ENCODE data around the gene PPIL1.

Gene PPIL1

DNA sequence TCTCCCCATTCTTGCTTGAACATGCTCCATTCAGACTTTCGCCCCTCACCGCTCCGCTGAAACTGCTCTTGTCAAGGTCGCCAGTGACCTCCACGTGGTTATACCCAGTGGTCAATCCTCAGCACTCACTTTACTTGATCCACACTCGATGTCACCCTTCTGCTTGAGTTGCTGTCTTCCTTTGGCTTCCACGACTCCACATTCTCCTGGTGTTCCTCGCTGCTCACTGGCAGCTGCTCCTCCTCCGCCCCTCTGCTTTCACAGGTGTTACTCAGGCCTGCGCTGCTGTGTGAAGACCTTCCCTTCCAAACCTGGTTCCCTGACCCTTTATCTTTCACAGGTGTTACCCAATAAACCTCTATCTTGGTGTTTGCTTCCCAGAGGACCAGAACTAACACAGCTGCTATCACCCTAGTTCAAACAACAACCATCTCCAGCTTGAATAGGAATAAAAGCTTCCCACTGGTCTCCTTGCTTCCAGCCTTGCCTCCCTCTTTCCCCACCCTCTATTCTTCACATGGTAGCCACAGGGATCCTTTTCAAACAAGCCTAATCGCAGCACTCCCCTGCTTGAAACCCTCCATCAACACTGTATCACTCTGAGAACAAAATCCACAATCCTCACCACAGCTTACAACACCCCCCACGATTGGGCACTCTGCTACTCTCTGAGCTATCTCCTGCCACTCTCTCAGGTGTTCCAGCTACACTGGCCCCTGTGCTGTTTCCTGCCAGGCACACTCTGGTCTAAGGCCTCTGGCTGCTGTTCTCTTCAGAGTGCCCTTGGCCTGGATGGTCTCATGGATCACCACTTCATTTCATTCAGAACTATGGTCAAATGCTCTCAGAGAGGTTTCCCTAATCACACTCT, 10.7 kb downstream of the PPIL1 start:
- H3K27ac ChIP-seq (ENCODE audit: low read depth, low read length), result no peak overlapping the region
- WGBS, result 85% methylated on average over 12 of the region's 12 CpGs
- no peaks in the 10 kb centered on the region for H3K27me3 ChIP-seq (ENCODE audit: insufficient read depth, low read length)
- no peak overlapping the region for H3K4me3 ChIP-seq (ENCODE audit: low read length)
- no peaks in the 10 kb centered on the region for H3K9me3 ChIP-seq (ENCODE audit: insufficient read depth, low read depth, low read length)
- H3K36me3 ChIP-seq (ENCODE audit: insufficient read depth, low read length), result peaks cover 67% of the 10 kb centered on the region
- H3K4me1 ChIP-seq (ENCODE audit: insufficient read depth, low read length), result peaks cover 9% of the 10 kb centered on the region
- no peak overlapping the region for H3K9ac ChIP-seq (ENCODE audit: low read depth, low read length)

DNA sequence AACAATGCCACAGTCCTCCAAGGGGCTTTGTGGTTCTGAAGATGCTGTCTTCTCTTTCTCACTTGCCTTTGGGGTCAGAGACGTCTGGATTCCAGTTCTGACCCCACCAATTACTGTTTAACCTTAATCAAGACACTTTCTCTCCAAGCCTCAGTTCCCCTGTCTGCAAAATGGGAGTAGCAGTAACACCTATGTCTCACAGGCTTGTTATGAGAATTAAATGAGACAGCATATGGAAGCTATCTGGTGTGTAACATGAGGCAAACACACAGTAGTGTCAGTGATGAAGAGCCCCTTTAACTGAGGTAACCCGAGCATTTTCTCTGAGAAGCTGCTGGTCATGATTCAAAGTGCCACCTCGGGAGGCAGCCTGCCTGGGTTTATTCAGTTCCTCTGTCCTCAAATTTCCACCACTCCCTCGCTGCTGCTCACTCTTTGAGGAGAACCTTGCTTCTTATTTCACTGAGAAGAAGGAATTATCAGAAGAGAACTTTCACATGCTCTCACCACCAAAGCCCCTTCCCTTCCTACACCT, 11.7 kb downstream of the PPIL1 start:
- H3K27me3 ChIP-seq (ENCODE audit: insufficient read depth, low read length), result no peaks in the 10 kb centered on the region
- H3K9ac ChIP-seq (ENCODE audit: low read depth, low read length), result no peak overlapping the region
- no peaks in the 10 kb centered on the region for H3K9me3 ChIP-seq (ENCODE audit: insufficient read depth, low read depth, low read length)
- H3K27ac ChIP-seq (ENCODE audit: low read depth, low read length), result no peak overlapping the region
- H3K36me3 ChIP-seq (ENCODE audit: insufficient read depth, low read length), result peaks cover 57% of the 10 kb centered on the region
- H3K4me3 ChIP-seq (ENCODE audit: low read length), result no peak overlapping the region
- peaks cover 11% of the 10 kb centered on the region for H3K4me1 ChIP-seq (ENCODE audit: insufficient read depth, low read length)
- 95% methylated on average over 4 of the region's 4 CpGs for WGBS

- H3K9ac ChIP-seq (ENCODE audit: low read depth, low read length), result no peak overlapping the region
- H3K4me1 ChIP-seq (ENCODE audit: insufficient read depth, low read length), result peaks cover 9% of the 10 kb centered on the region
- H3K4me3 ChIP-seq (ENCODE audit: low read length), result no peak overlapping the region
- H3K36me3 ChIP-seq (ENCODE audit: insufficient read depth, low read length), result peaks cover 57% of the 10 kb centered on the region
- no peaks in the 10 kb centered on the region for H3K9me3 ChIP-seq (ENCODE audit: insufficient read depth, low read depth, low read length)
- H3K27me3 ChIP-seq (ENCODE audit: insufficient read depth, low read length), result no peaks in the 10 kb centered on the region
- no peak overlapping the region for H3K27ac ChIP-seq (ENCODE audit: low read depth, low read length)
- 94% methylated on average over 8 of the region's 8 CpGs for WGBS
Measured at GRCh38 chr6:36862164-36862847, 12.3 kb downstream of the PPIL1 start.

DNA sequence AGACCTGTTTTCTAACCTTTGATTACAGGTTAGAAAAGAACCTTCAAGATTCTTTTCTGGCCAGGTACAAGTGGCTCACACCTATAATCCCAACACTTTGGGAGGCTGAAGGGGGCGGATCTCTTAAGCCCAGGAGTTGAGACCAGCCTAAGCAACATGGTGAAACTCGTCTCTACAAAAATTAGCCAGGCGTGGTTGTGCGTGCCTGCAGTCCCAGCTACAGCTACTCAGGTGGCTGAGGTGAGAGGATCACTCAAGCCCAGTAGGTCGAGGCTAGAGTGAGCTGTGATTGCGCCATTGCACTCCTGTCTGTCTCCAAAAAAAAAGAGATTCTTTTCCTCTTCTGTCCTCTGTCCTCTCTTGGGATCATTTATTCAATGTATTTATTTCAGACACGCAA, 14.5 kb downstream of the PPIL1 start:
- Histone ChIP-seq H3K27me3 (ENCODE audit: insufficient read depth, low read length) (no peaks in the 10 kb centered on the region), H3K9ac (ENCODE audit: low read depth, low read length) (no peak overlapping the region), H3K9me3 (ENCODE audit: insufficient read depth, low read depth, low read length) (no peaks in the 10 kb centered on the region), H3K4me3 (ENCODE audit: low read length) (no peak overlapping the region), H3K4me1 (ENCODE audit: insufficient read depth, low read length) (peaks cover 9% of the 10 kb centered on the region), H3K36me3 (ENCODE audit: insufficient read depth, low read length) (peaks cover 56% of the 10 kb centered on the region), H3K27ac (ENCODE audit: low read depth, low read length) (no peak overlapping the region)
- WGBS, result 94% methylated on average over 7 of the region's 7 CpGs

DNA sequence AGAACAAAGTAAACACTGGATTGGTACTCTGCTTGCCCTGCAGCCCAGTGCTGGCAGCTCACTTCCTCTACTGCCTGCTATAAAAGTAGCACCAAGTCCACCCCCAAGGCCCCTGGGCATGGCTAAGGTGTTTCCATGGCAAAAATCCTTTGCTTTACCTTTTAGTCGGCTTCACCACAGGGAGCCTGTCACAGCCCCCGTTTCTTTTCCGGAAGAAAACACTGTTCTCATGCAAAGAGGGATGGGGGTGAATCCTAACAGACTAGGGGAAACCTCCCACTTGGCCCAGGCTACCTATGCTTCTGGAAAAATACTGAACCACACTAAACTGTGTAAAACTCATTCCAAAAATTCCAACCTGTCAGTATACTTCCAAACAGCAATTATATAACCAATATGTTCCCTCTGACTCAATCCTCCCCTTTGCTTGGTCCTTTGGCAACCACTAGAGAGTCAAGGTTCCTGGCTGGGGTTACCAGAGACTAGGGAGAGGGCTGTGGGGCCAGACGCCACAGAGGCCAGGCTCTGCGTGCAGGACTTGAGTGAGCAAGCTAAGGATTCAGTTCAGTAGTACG, 16.1 kb downstream of the PPIL1 start:
- peaks cover 63% of the 10 kb centered on the region for H3K36me3 ChIP-seq (ENCODE audit: insufficient read depth, low read length)
- WGBS, result 39% methylated on average over 6 of the region's 6 CpGs

DNA sequence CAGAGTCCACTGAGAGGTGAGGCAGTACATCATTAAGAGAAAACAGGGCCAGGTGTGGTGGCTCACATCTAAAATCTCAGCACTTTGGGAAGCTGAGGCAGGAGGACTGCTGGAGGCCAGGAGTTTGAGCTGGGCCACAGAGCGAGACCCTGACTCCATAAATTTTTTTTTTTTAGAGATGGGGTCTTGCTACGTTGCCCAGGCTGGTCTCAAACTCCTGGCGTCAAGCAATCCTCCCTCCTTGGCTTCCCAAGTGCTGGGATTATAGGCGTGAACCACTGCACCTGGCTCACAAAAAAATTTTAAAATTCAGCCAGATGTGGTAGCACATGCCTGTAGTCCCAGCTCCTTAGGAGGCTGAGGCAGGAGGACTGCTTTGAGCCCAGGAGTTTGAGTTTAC, 17.3 kb downstream of the PPIL1 start:
- WGBS, result 94% methylated on average over 4 of the region's 4 CpGs
- Histone ChIP-seq H3K27ac (ENCODE audit: low read depth, low read length) (no peak overlapping the region), H3K9me3 (ENCODE audit: insufficient read depth, low read depth, low read length) (no peaks in the 10 kb centered on the region), H3K9ac (ENCODE audit: low read depth, low read length) (no peak overlapping the region), H3K36me3 (ENCODE audit: insufficient read depth, low read length) (peaks cover 61% of the 10 kb centered on the region), H3K4me3 (ENCODE audit: low read length) (no peak overlapping the region), H3K4me1 (ENCODE audit: insufficient read depth, low read length) (peaks cover 9% of the 10 kb centered on the region), H3K27me3 (ENCODE audit: insufficient read depth, low read length) (no peaks in the 10 kb centered on the region)

More for the DNA sequence above, 16.1 kb downstream of the PPIL1 start:
- H3K27me3 ChIP-seq (ENCODE audit: insufficient read depth, low read length), result no peaks in the 10 kb centered on the region
- 0 out of 2 replicates have a peak overlapping the region, but pooled peaks have one; percentile 11 for H3K4me3 ChIP-seq (ENCODE audit: low read length)
- H3K9me3 ChIP-seq (ENCODE audit: insufficient read depth, low read depth, low read length), result no peaks in the 10 kb centered on the region
- peaks cover 9% of the 10 kb centered on the region for H3K4me1 ChIP-seq (ENCODE audit: insufficient read depth, low read length)
- H3K9ac ChIP-seq (ENCODE audit: low read depth, low read length), result peak overlapping the region; percentile 35; the same call in 1 of the 2 replicates
- peak overlapping the region; percentile 77; the same call in 1 of the 2 replicates for H3K27ac ChIP-seq (ENCODE audit: low read depth, low read length)

DNA sequence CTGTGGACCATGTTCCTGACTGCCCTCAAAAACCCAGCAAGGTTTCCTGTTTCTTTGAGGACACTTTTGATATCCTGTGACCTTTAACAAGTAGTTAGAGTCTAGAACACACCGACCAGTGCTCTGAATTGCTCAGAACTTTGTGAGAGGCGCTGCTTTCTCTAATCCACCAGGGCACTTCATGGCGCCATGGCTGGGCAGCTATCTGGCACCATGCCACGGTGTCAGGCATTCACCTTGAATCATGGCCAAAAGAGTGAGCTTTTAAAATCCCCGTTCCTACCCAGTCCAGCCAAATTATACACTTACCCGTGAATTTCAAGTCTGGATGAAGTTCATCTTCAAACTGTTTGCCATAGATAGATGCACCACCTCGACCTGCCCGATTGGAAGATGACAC, 18.3 kb downstream of the PPIL1 start:
- H3K4me1 ChIP-seq (ENCODE audit: insufficient read depth, low read length), result peaks cover 9% of the 10 kb centered on the region
- no peak overlapping the region for H3K9ac ChIP-seq (ENCODE audit: low read depth, low read length)
- H3K4me3 ChIP-seq (ENCODE audit: low read length), result no peak overlapping the region
- H3K27ac ChIP-seq (ENCODE audit: low read depth, low read length), result no peak overlapping the region
- H3K36me3 ChIP-seq (ENCODE audit: insufficient read depth, low read length), result peaks cover 61% of the 10 kb centered on the region
- WGBS, result 94% methylated on average over 8 of the region's 8 CpGs
- H3K9me3 ChIP-seq (ENCODE audit: insufficient read depth, low read depth, low read length), result no peaks in the 10 kb centered on the region
- H3K27me3 ChIP-seq (ENCODE audit: insufficient read depth, low read length), result no peaks in the 10 kb centered on the region

- 95% methylated on average over 10 of the region's 10 CpGs for WGBS
Measured at GRCh38 chr6:36855750-36856149, 18.9 kb downstream of the PPIL1 start.

DNA sequence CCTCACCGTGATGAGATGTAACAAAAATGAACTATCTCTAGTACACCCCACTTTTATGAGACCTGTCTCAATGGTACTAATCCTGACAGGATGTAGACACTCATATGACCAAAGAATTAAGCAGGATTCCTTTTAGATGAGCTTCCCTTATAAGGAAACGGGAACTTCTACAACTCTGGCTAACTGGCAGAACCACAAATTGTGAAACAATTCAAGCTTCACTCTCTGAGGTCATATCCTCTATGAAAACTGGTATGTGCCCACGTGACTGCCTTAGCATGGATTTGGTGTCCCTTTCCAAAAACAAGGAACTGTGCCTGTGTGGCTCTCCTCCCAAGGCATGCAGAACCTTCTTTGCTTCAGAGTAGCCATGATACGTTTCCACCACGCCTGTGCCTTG, 21.3 kb downstream of the PPIL1 start:
- 88% methylated on average over 5 of the region's 5 CpGs for WGBS
- peaks cover 12% of the 10 kb centered on the region; the same call in 1 of the 2 replicates for H3K4me1 ChIP-seq (ENCODE audit: insufficient read depth, low read length)
- H3K9me3 ChIP-seq (ENCODE audit: insufficient read depth, low read depth, low read length), result no peaks in the 10 kb centered on the region
- H3K36me3 ChIP-seq (ENCODE audit: insufficient read depth, low read length), result peaks cover 55% of the 10 kb centered on the region
- no peak overlapping the region for H3K9ac ChIP-seq (ENCODE audit: low read depth, low read length)
- no peak overlapping the region for H3K4me3 ChIP-seq (ENCODE audit: low read length)
- no peak overlapping the region for H3K27ac ChIP-seq (ENCODE audit: low read depth, low read length)
- H3K27me3 ChIP-seq (ENCODE audit: insufficient read depth, low read length), result no peaks in the 10 kb centered on the region

More at GRCh38 chr6:36855750-36856149, 18.9 kb downstream of the PPIL1 start:
- no peaks in the 10 kb centered on the region for H3K27me3 ChIP-seq (ENCODE audit: insufficient read depth, low read length)
- no peak overlapping the region for H3K9ac ChIP-seq (ENCODE audit: low read depth, low read length)
- no peak overlapping the region for H3K27ac ChIP-seq (ENCODE audit: low read depth, low read length)
- peaks cover 56% of the 10 kb centered on the region for H3K36me3 ChIP-seq (ENCODE audit: insufficient read depth, low read length)
- H3K9me3 ChIP-seq (ENCODE audit: insufficient read depth, low read depth, low read length), result no peaks in the 10 kb centered on the region
- no peak overlapping the region for H3K4me3 ChIP-seq (ENCODE audit: low read length)
- peaks cover 9% of the 10 kb centered on the region for H3K4me1 ChIP-seq (ENCODE audit: insufficient read depth, low read length)

- Histone ChIP-seq H3K9ac (ENCODE audit: low read depth, low read length) (no peak overlapping the region), H3K36me3 (ENCODE audit: insufficient read depth, low read length) (peaks cover 53% of the 10 kb centered on the region), H3K9me3 (ENCODE audit: insufficient read depth, low read depth, low read length) (no peaks in the 10 kb centered on the region), H3K27me3 (ENCODE audit: insufficient read depth, low read length) (no peaks in the 10 kb centered on the region), H3K27ac (ENCODE audit: low read depth, low read length) (no peak overlapping the region), H3K4me1 (ENCODE audit: insufficient read depth, low read length) (peaks cover 12% of the 10 kb centered on the region; the same call in 1 of the 2 replicates), H3K4me3 (ENCODE audit: low read length) (no peak overlapping the region)
- 87% methylated on average over 4 of the region's 4 CpGs for WGBS
Measured at GRCh38 chr6:36852481-36853147, 22.0 kb downstream of the PPIL1 start.
